Measurements from ENCODE around the gene LEFTY1. TPM values are rescaled to one million over a fixed set of nuclear protein-coding genes. Genes with fewer than 3 reads are reported as not detected.

The LEFTY1 gene
- total RNA-seq, 1 experiment from 2014 or later, result not detected

DNA sequence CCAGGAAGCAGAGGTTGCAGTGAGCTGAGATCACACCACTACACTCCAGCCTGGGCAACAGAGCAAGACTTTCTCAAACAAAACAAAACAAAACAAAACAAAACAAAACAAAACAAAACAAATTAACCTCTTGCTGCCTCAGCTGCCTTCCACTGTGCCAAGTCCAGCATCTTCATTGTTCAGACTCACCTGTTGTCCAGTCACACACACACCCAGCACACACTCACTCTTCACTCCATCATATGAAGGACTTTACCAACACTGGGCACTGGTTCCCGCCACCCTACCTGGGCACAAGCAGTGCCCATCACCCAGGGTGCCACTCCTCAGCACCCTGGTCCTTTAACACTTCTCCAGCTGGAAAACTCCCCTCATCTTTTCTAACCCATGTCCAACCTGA, 20.5 kb upstream of the LEFTY1 start:
- Histone ChIP-seq H3K4me2 (ENCODE audit: low read depth, low read length, poor library complexity, severe bottlenecking) (no peak overlapping the region), H3K9me3 (ENCODE audit: low read length) (no peaks in the 10 kb centered on the region), H3K4me3 (ENCODE audit: low read length) (no peak overlapping the region), H3K9ac (ENCODE audit: low read length) (no peak overlapping the region), H2AFZ (ENCODE audit: low read length) (no peak overlapping the region), H3K9me2 (replicated peaks; ENCODE audit: insufficient read depth, low read length) (no peaks in the 10 kb centered on the region), H3K27ac (ENCODE audit: low read length) (no peak overlapping the region), H3K36me3 (ENCODE audit: insufficient read depth, low read length) (no peaks in the 10 kb centered on the region), H4K20me1 (ENCODE audit: insufficient read depth, low read depth, low read length) (no peaks in the 10 kb centered on the region), H3K4me1 (ENCODE audit: low read length) (no peaks in the 10 kb centered on the region), H3K27me3 (ENCODE audit: low read length) (no peaks in the 10 kb centered on the region), H3K79me2 (ENCODE audit: low read length) (no peaks in the 10 kb centered on the region)
- no peak for DNase-seq

DNA sequence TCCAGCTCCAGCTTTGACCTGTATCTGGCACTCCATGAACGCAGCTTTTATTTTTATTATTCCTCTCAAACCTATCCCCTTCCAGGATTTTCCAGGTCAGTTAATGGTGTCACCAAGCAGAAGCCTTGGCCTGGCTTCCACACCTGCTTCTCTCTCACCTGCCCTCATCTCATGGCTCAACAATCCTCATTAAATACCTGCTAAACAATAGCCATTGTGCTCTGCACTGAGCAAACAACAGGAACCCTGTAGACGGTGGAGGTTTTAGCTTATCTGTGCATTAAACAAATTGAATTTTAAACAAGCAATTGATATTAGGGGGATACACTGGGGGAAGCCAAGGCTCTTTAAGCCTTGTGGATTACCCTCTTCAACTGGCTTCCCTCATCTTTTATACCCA, 19.8 kb upstream of the LEFTY1 start:
- H3K27ac ChIP-seq (ENCODE audit: low read length), result no peak overlapping the region
- no peak overlapping the region for H2AFZ ChIP-seq (ENCODE audit: low read length)
- H3K4me3 ChIP-seq (ENCODE audit: low read length), result no peak overlapping the region
- no peaks in the 10 kb centered on the region for H3K9me2 ChIP-seq (replicated peaks; ENCODE audit: insufficient read depth, low read length)
- H3K79me2 ChIP-seq (ENCODE audit: low read length), result no peaks in the 10 kb centered on the region
- no peaks in the 10 kb centered on the region for H3K4me1 ChIP-seq (ENCODE audit: low read length)
- no peaks in the 10 kb centered on the region for H3K27me3 ChIP-seq (ENCODE audit: low read length)
- no peaks in the 10 kb centered on the region for H4K20me1 ChIP-seq (ENCODE audit: insufficient read depth, low read depth, low read length)
- DNase-seq, result no peak
- no peaks in the 10 kb centered on the region for H3K9me3 ChIP-seq (ENCODE audit: low read length)
- no peak overlapping the region for H3K4me2 ChIP-seq (ENCODE audit: low read depth, low read length, poor library complexity, severe bottlenecking)
- no peaks in the 10 kb centered on the region for H3K36me3 ChIP-seq (ENCODE audit: insufficient read depth, low read length)
- H3K9ac ChIP-seq (ENCODE audit: low read length), result no peak overlapping the region

DNA sequence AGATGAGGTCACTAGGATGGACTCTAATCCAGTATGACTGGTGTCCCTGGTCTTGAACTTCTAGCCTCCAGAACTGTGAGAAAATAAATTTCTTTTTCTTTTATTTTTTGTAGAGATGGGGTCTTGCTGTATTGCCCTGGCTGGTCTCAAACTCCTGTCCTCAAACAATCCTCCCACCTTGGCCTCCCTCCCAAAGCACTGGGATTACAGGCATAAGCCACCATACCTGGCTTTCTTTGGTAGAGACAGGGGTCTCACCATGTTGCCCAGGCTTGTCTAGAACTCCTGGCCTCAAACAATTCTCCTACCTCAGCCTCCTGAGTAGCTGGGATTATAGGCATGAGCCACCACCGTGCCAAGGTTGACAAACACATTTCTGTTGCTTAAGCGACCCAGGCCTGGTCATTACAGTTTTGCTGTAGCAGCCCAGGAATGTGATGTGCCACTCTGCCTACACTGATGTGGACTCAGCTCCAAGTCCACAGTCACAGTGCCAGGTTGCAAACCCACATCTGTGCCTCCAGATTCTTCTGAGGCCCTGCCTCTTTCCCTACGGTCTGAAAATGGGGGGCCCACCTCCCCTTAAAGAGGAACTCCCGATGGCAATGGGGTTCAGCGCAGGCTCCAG, 19.2 kb upstream of the LEFTY1 start:
- no peak overlapping the region for H3K9ac ChIP-seq (ENCODE audit: low read length)
- H3K79me2 ChIP-seq (ENCODE audit: low read length), result no peaks in the 10 kb centered on the region
- H3K9me3 ChIP-seq (ENCODE audit: low read length), result no peaks in the 10 kb centered on the region
- H3K4me3 ChIP-seq (ENCODE audit: low read length), result no peak overlapping the region
- DNase-seq, result no peak
- no peaks in the 10 kb centered on the region for H4K20me1 ChIP-seq (ENCODE audit: insufficient read depth, low read depth, low read length)
- H3K27ac ChIP-seq (ENCODE audit: low read length), result no peak overlapping the region
- H3K4me1 ChIP-seq (ENCODE audit: low read length), result no peaks in the 10 kb centered on the region
- no peaks in the 10 kb centered on the region for H3K9me2 ChIP-seq (replicated peaks; ENCODE audit: insufficient read depth, low read length)
- H3K27me3 ChIP-seq (ENCODE audit: low read length), result no peaks in the 10 kb centered on the region
- no peak overlapping the region for H3K4me2 ChIP-seq (ENCODE audit: low read depth, low read length, poor library complexity, severe bottlenecking)
- no peaks in the 10 kb centered on the region for H3K36me3 ChIP-seq (ENCODE audit: insufficient read depth, low read length)
- H2AFZ ChIP-seq (ENCODE audit: low read length), result no peak overlapping the region

DNA sequence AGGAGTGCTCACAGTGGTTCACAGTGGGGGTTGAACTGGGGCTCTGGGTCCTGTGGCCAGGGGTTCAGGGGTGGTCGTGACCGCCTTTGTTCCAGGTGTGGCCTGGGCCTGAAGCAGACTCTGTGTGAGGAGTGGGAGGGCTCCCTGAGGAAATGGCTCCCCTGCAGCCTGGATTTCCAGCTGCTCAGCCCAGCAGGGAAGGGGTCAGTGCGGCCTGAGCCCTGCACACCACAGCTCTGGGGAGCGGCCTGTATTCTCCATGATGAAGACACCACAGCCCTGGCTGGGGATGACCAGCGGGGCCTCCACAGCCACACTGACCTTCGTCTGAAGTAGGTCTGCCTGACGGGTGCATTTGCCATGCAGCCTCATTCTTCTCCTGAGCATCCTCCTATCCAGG, 18.4 kb upstream of the LEFTY1 start:
- H3K4me1 ChIP-seq (ENCODE audit: low read length), result no peaks in the 10 kb centered on the region
- H3K9me3 ChIP-seq (ENCODE audit: low read length), result no peaks in the 10 kb centered on the region
- no peaks in the 10 kb centered on the region for H3K9me2 ChIP-seq (replicated peaks; ENCODE audit: insufficient read depth, low read length)
- no peak overlapping the region for H3K9ac ChIP-seq (ENCODE audit: low read length)
- no peaks in the 10 kb centered on the region for H3K79me2 ChIP-seq (ENCODE audit: low read length)
- H3K4me3 ChIP-seq (ENCODE audit: low read length), result no peak overlapping the region
- DNase-seq, result no peak
- H3K27me3 ChIP-seq (ENCODE audit: low read length), result no peaks in the 10 kb centered on the region
- H2AFZ ChIP-seq (ENCODE audit: low read length), result no peak overlapping the region
- no peaks in the 10 kb centered on the region for H4K20me1 ChIP-seq (ENCODE audit: insufficient read depth, low read depth, low read length)
- H3K36me3 ChIP-seq (ENCODE audit: insufficient read depth, low read length), result no peaks in the 10 kb centered on the region
- no peak overlapping the region for H3K4me2 ChIP-seq (ENCODE audit: low read depth, low read length, poor library complexity, severe bottlenecking)
- no peak overlapping the region for H3K27ac ChIP-seq (ENCODE audit: low read length)

DNA sequence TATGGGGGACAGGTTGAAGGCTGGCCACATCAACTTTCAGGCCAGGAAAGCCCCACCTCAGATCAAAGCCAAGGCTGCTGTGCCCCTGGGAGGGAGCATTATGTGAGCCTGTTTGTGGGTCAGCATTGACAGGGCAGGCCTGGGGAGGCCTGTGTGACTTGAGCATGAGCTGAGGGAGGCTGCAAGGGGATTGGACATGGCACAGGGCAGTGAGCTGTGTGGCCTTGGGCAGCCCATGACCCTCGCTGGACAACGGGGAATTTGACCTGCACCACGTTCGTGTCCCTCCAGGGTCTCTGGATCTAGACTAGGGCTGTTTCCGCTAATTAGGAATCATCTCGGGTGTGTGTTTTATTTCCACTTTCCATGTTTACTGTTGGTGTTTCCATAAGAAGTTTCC, 17.5 kb upstream of the LEFTY1 start:
- no peak overlapping the region for H2AFZ ChIP-seq (ENCODE audit: low read length)
- no peaks in the 10 kb centered on the region for H3K4me1 ChIP-seq (ENCODE audit: low read length)
- no peak overlapping the region for H3K4me2 ChIP-seq (ENCODE audit: low read depth, low read length, poor library complexity, severe bottlenecking)
- no peaks in the 10 kb centered on the region for H4K20me1 ChIP-seq (ENCODE audit: insufficient read depth, low read depth, low read length)
- H3K79me2 ChIP-seq (ENCODE audit: low read length), result no peaks in the 10 kb centered on the region
- no peak overlapping the region for H3K9ac ChIP-seq (ENCODE audit: low read length)
- H3K27me3 ChIP-seq (ENCODE audit: low read length), result no peaks in the 10 kb centered on the region
- no peaks in the 10 kb centered on the region for H3K9me3 ChIP-seq (ENCODE audit: low read length)
- no peak overlapping the region for H3K27ac ChIP-seq (ENCODE audit: low read length)
- no peak overlapping the region for H3K4me3 ChIP-seq (ENCODE audit: low read length)
- no peaks in the 10 kb centered on the region for H3K9me2 ChIP-seq (replicated peaks; ENCODE audit: insufficient read depth, low read length)
- DNase-seq, result no peak
- no peaks in the 10 kb centered on the region for H3K36me3 ChIP-seq (ENCODE audit: insufficient read depth, low read length)

DNA sequence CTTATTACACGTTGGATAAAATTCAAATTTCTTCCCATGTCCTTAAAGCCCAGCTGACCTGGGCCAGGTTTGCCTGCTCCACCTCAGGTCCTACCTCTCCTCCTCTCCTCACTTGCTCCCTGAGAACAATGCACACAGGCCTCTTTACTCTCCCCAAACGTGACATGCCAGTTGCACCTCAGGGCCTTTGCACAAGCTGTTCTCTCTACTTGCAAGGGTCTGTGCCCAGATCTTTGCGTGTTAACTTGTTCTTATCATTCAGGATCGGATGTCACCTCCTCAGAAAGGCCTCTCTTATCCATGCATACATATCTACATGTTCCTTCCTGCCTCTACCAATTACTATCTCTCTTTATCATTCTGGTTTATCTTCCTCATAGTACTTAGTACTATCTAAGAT, 14.7 kb upstream of the LEFTY1 start:
- no peak overlapping the region for H3K27ac ChIP-seq (ENCODE audit: low read length)
- H3K9ac ChIP-seq (ENCODE audit: low read length), result no peak overlapping the region
- no peaks in the 10 kb centered on the region for H3K4me1 ChIP-seq (ENCODE audit: low read length)
- H3K9me2 ChIP-seq (replicated peaks; ENCODE audit: insufficient read depth, low read length), result no peaks in the 10 kb centered on the region
- no peaks in the 10 kb centered on the region for H3K27me3 ChIP-seq (ENCODE audit: low read length)
- H3K36me3 ChIP-seq (ENCODE audit: insufficient read depth, low read length), result no peaks in the 10 kb centered on the region
- no peaks in the 10 kb centered on the region for H4K20me1 ChIP-seq (ENCODE audit: insufficient read depth, low read depth, low read length)
- no peak overlapping the region for H3K4me2 ChIP-seq (ENCODE audit: low read depth, low read length, poor library complexity, severe bottlenecking)
- no peak overlapping the region for H3K4me3 ChIP-seq (ENCODE audit: low read length)
- no peaks in the 10 kb centered on the region for H3K79me2 ChIP-seq (ENCODE audit: low read length)
- DNase-seq, result no peak
- no peak overlapping the region for H2AFZ ChIP-seq (ENCODE audit: low read length)
- H3K9me3 ChIP-seq (ENCODE audit: low read length), result no peaks in the 10 kb centered on the region

DNA sequence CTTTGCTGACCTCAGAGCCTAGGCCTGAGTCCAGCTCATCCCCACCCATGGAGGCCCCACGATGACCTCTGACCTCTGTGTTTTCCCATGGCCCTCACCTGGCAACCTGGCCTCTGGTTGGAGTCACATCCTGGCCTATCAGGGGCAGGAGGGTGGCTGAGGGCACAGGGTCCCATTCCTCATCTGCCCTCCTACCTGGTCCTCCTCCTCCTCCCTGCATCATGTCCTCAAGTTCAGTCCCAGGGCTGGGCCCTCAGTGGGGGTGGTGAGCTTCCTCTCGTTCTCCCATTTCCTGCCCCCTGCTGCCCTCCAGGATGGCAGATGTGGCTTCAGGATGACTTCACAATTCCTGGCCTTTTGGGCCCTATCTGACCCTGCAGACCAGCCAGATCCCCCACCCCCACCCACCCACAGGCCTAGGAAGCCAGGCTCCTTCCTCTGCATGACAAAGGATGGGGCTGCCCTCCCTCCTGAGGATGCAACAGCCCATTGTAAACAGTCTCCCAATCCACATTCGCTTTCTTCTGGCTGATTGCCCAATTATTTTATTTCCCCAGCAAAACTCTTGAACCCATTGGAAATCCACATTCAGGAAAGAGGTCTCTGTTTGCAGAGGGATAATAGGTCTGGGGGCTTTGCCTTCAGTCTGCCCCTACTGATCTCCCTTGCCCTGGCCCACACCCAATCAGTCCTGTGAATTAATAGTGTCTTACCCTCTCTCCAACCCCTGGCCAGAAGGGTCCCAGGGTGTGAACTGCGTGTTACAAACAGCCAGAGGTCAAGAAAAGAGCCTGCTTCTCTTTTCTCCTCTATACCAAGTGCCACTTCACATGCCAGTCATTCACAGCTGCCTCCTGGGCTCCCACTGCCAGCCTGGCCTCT, 10.3 kb upstream of the LEFTY1 start:
- Histone ChIP-seq H3K27ac (ENCODE audit: low read length) (no peak overlapping the region), H3K4me3 (ENCODE audit: low read length) (no peak overlapping the region), H3K9me3 (ENCODE audit: low read length) (no peaks in the 10 kb centered on the region), H3K4me2 (ENCODE audit: low read depth, low read length, poor library complexity, severe bottlenecking) (no peak overlapping the region), H3K9me2 (replicated peaks; ENCODE audit: insufficient read depth, low read length) (no peaks in the 10 kb centered on the region), H2AFZ (ENCODE audit: low read length) (no peak overlapping the region), H3K27me3 (ENCODE audit: low read length) (no peaks in the 10 kb centered on the region), H3K9ac (ENCODE audit: low read length) (no peak overlapping the region), H3K4me1 (ENCODE audit: low read length) (no peaks in the 10 kb centered on the region), H4K20me1 (ENCODE audit: insufficient read depth, low read depth, low read length) (no peaks in the 10 kb centered on the region), H3K36me3 (ENCODE audit: insufficient read depth, low read length) (no peaks in the 10 kb centered on the region), H3K79me2 (ENCODE audit: low read length) (no peaks in the 10 kb centered on the region)
- DNase-seq, result no peak

DNA sequence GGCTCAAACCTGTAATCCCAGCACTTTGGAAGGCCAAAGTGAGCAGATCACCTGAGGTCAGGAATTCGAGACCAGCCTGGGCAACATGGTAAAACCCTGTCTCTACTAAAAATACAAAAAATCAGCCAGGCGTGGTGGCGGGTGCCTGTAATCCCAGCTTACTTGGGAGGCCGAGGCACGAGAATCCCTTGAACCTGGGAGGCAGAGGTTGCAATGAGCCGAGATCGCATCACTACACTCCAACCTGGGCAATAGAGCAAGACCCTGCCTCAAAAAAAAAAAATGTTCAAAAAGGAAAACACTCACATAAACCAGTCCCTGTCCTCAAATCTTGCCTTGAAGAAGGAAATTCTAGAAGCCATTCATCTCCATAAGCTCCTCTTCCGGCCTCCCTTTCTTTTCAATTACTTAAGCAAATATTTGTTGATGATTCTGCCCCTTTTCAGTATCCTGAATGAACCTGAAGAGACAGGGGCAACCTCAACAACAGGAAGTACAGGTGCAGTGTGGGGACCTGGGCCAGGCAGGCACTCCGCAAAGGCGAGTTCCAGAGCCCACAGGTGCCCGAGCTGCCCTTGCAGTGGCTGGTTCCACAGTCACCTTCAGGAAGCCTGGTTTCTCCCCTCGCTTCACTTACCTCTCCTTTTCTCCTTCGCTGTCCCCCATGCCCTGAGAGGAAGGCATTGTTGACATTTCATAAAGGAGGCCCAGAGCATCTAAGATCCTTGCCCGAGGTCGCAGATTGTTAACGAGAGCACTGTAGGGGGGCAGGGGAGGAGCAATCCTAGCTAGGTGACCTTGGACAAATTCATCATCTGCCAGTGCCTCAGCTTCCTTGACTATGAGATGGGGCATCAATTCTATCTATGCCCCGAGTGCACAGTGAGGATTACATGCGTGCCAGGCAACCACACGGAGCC, 8.9 kb upstream of the LEFTY1 start:
- H3K4me3 ChIP-seq (ENCODE audit: low read length), result no peak overlapping the region
- no peaks in the 10 kb centered on the region for H3K9me3 ChIP-seq (ENCODE audit: low read length)
- no peak overlapping the region for H3K4me2 ChIP-seq (ENCODE audit: low read depth, low read length, poor library complexity, severe bottlenecking)
- no peaks in the 10 kb centered on the region for H3K36me3 ChIP-seq (ENCODE audit: insufficient read depth, low read length)
- no peak for DNase-seq
- no peaks in the 10 kb centered on the region for H3K27me3 ChIP-seq (ENCODE audit: low read length)
- no peak overlapping the region for H3K9ac ChIP-seq (ENCODE audit: low read length)
- H4K20me1 ChIP-seq (ENCODE audit: insufficient read depth, low read depth, low read length), result no peaks in the 10 kb centered on the region
- H3K27ac ChIP-seq (ENCODE audit: low read length), result no peak overlapping the region
- H3K9me2 ChIP-seq (replicated peaks; ENCODE audit: insufficient read depth, low read length), result no peaks in the 10 kb centered on the region
- no peaks in the 10 kb centered on the region for H3K4me1 ChIP-seq (ENCODE audit: low read length)
- no peaks in the 10 kb centered on the region for H3K79me2 ChIP-seq (ENCODE audit: low read length)
- no peak overlapping the region for H2AFZ ChIP-seq (ENCODE audit: low read length)
